MM.1S (cell line): ENCODE data around the gene SH3PXD2A.

ENCODE experiments used
- DNase-seq: peaks from one replicate; pipeline ENCODE4 v3.0.0-alpha.2; 2015
- H2AFZ ChIP-seq: fragments of 300-600 bp; sonication (generic); 2 replicates; pipeline ENCODE4 v1.6.0; 2016; ENCODE audit warnings: antibody characterized with exemption, low read length
- H3F3A ChIP-seq: fragments of 300-600 bp; sonication (generic); 2 replicates; pipeline ENCODE4 v1.6.1; 2016; ENCODE audit warnings: mild to moderate bottlenecking, antibody characterized with exemption, low read length, moderate library complexity, mixed read lengths; ENCODE audit not compliant: insufficient read depth
- H3K27ac ChIP-seq: fragments of 300-600 bp; sonication (generic); 2 replicates; pipeline ENCODE4 v1.5.1; 2016; ENCODE audit warnings: mild to moderate bottlenecking, low read length
- H3K27me3 ChIP-seq: fragments of 300-600 bp; sonication (generic); replicated peaks from 2 replicates; pipeline ENCODE4 v1.6.0; 2016; ENCODE audit warnings: low read length; ENCODE audit not compliant: insufficient read depth
- H3K36me3 ChIP-seq: fragments of 300-600 bp; sonication (generic); replicated peaks from 2 replicates; pipeline ENCODE4 v1.6.1; 2016; ENCODE audit warnings: mild to moderate bottlenecking, low read length, mixed read lengths; ENCODE audit not compliant: insufficient read depth
- H3K4me1 ChIP-seq: fragments of 300-600 bp; sonication (generic); 2 replicates; pipeline ENCODE4 v1.6.1; 2016; ENCODE audit warnings: low read length, mixed read lengths
- H3K4me2 ChIP-seq: fragments of 300-600 bp; sonication (generic); 2 replicates; pipeline ENCODE4 v1.6.0; 2016; ENCODE audit warnings: low read depth, low read length
- H3K4me3 ChIP-seq: fragments of 300-600 bp; sonication (generic); 2 replicates; pipeline ENCODE4 v1.5.1; 2016; ENCODE audit warnings: low read length, mixed read lengths
- H3K79me2 ChIP-seq: fragments of 300-600 bp; sonication (generic); 2 replicates; pipeline ENCODE4 v1.6.1; 2016; ENCODE audit warnings: mixed run types, low read length, mixed read lengths
- H3K9ac ChIP-seq: fragments of 300-600 bp; sonication (generic); 2 replicates; pipeline ENCODE4 v1.6.1; 2016; ENCODE audit warnings: low read length, mixed read lengths
- H3K9me2 ChIP-seq: fragments of 300-600 bp; sonication (generic); replicated peaks from 2 replicates; pipeline ENCODE4 v1.6.1; 2016; ENCODE audit warnings: mild to moderate bottlenecking, low read length, mixed read lengths; ENCODE audit not compliant: insufficient read depth
- H3K9me3 ChIP-seq: fragments of 300-600 bp; sonication (generic); replicated peaks from 2 replicates; pipeline ENCODE4 v1.6.1; 2016; ENCODE audit warnings: mild to moderate bottlenecking, low read length, mixed read lengths; ENCODE audit not compliant: insufficient read depth
- H4K20me1 ChIP-seq: fragments of 300-600 bp; sonication (generic); 2 replicates; pipeline ENCODE4 v1.6.1; 2016; ENCODE audit warnings: mild to moderate bottlenecking, low read length, moderate library complexity, mixed read lengths; ENCODE audit not compliant: insufficient read depth
- CTCF ChIP-seq: fragments of 300-600 bp; sonication (generic); IDR thresholded peaks from 2 replicates; pipeline ENCODE4 v1.5.1; 2016; ENCODE audit warnings: antibody characterized with exemption, low read length, mixed read lengths
- EZH2 ChIP-seq: fragments of 300-600 bp; sonication (generic); optimal IDR thresholded peaks from 2 replicates; pipeline ENCODE3; 2017; ENCODE audit warnings: low read depth, mild to moderate bottlenecking, antibody characterized with exemption, low read length, mixed read lengths
- EZH2phosphoT487 ChIP-seq: fragments of 300-600 bp; sonication (generic); IDR thresholded peaks from 2 replicates; pipeline ENCODE4 v1.6.1; 2018; ENCODE audit warnings: antibody characterized with exemption, low read length

The SH3PXD2A gene

GRCh38 chr10:103842605-103843004, 12.8 kb downstream of the SH3PXD2A start:
- no peak overlapping the region for H3K27ac ChIP-seq
- H3K27me3 ChIP-seq: no peaks in the 10 kb centered on the region
- H3K79me2 ChIP-seq: no peaks in the 10 kb centered on the region
- peaks cover 22% of the 10 kb centered on the region for H3K4me1 ChIP-seq
- no peak overlapping the region for H3K9ac ChIP-seq
- H3K9me2 ChIP-seq: no peaks in the 10 kb centered on the region
- H3K9me3 ChIP-seq: no peaks in the 10 kb centered on the region
- no peaks in the 10 kb centered on the region; the same call in 1 of the 2 replicates for H3F3A ChIP-seq
- no peak for DNase-seq
- no peak overlapping the region for H3K4me3 ChIP-seq
- no peaks in the 10 kb centered on the region for H4K20me1 ChIP-seq
- H3K4me2 ChIP-seq: no peak overlapping the region
- no peak overlapping the region for H2AFZ ChIP-seq
- TF ChIP-seq EZH2 (no peak), EZH2phosphoT487 (no peak), CTCF (no peak)
- H3K36me3 ChIP-seq: no peaks in the 10 kb centered on the region

- H3K9me2 ChIP-seq: no peaks in the 10 kb centered on the region
- H3K9ac ChIP-seq: no peak overlapping the region
- H3K9me3 ChIP-seq: no peaks in the 10 kb centered on the region
- H3K4me1 ChIP-seq: peaks cover 18% of the 10 kb centered on the region
- H3K4me3 ChIP-seq: no peak overlapping the region
- no peak for TF ChIP-seq EZH2phosphoT487
- TF ChIP-seq EZH2: no peak
- no peak for TF ChIP-seq CTCF
- H3F3A ChIP-seq: no peaks in the 10 kb centered on the region; the same call in 1 of the 2 replicates
- no peak for DNase-seq
- no peak overlapping the region for H3K4me2 ChIP-seq
- no peaks in the 10 kb centered on the region for H3K79me2 ChIP-seq
- H3K27ac ChIP-seq: no peak overlapping the region
- no peaks in the 10 kb centered on the region for H3K27me3 ChIP-seq
- H3K36me3 ChIP-seq: no peaks in the 10 kb centered on the region
- no peaks in the 10 kb centered on the region for H4K20me1 ChIP-seq
- H2AFZ ChIP-seq: no peak overlapping the region
Observed at GRCh38 chr10:103841519-103841918, 13.9 kb downstream of the SH3PXD2A start.

GRCh38 chr10:103840740-103841070, 14.7 kb downstream of the SH3PXD2A start:
- Histone ChIP-seq H3K79me2 (no peaks in the 10 kb centered on the region), H4K20me1 (no peaks in the 10 kb centered on the region), H3K4me1 (peaks cover 10% of the 10 kb centered on the region), H3K9me3 (no peaks in the 10 kb centered on the region), H3K27ac (no peak overlapping the region), H3F3A (no peaks in the 10 kb centered on the region; the same call in 1 of the 2 replicates), H2AFZ (no peak overlapping the region), H3K27me3 (no peaks in the 10 kb centered on the region), H3K4me3 (no peak overlapping the region), H3K9ac (no peak overlapping the region), H3K36me3 (no peaks in the 10 kb centered on the region), H3K9me2 (no peaks in the 10 kb centered on the region), H3K4me2 (no peak overlapping the region)
- no peak for TF ChIP-seq EZH2phosphoT487
- TF ChIP-seq CTCF: no peak
- TF ChIP-seq EZH2: no peak
- no peak for DNase-seq
